ENCODE results near the gene TTC39C. TPM values are rescaled to one million over a fixed set of nuclear protein-coding genes. Genes with fewer than 3 reads are reported as not detected.

TTC39C gene
- total and polyA plus RNA-seq, 2 of the 8 experiments (the other 6 are each of a cell fraction or from before 2014, with no cell fraction given): 8.1 to 79.1 TPM

DNA sequence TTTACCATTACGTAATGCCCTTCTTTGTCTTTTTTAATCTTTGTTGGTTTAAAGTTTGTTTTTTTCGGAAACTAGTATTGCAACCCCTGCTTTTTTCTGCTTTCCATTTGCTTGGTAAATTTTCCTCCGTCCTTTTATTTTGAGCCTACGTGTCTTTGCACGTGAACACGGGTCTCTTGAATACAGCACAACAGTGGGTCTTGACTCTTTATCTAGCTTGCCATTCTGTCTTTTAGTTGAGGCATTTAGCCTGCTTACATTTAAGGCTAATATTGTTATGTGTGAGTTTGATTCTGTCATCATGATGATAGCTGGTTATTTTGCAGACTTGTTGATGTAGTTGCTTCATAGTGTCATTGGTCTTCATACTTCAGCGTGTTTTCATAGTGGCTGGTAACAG is 37.5 kb upstream of the TTC39C start:
- no peak overlapping the region for H2AFZ ChIP-seq (ENCODE audit: low read length)
- H2BK120ac ChIP-seq (replicated peaks; ENCODE audit: low read depth, low read length): no peak overlapping the region
- no peak overlapping the region for H3K23ac ChIP-seq (ENCODE audit: insufficient read length)
- no peaks in the 10 kb centered on the region for H3K36me3 ChIP-seq (ENCODE audit: control insufficient read depth in 2 of 4, insufficient read depth in 4 of 4, low read length in 3 of 4)
- no peak overlapping the region for H3K18ac ChIP-seq (ENCODE audit: extremely low read depth, low read length)
- no peak overlapping the region for H3K56ac ChIP-seq (replicated peaks; ENCODE audit: insufficient read length, low read depth, low read length)
- H3K27ac ChIP-seq (ENCODE audit: low read depth, low read length): no peak overlapping the region
- no peak overlapping the region for H3K14ac ChIP-seq (ENCODE audit: insufficient read length)
- H4K5ac ChIP-seq (ENCODE audit: insufficient read length, low read depth, low read length): no peak overlapping the region
- WGBS, 2 experiments (ENCODE audit: extremely low coverage in 1 of 2, insufficient coverage in 1 of 2, insufficient read length in 1 of 2, insufficient replicate concordance in 2 of 2, low coverage in 1 of 2, low lambda C conversion rate in 2 of 2, missing lambda C conversion rate in 1 of 2): 95% methylated on average over 7 of the region's 7 CpGs; no CpG with 5 or more reads in 1 of the 2 experiments
- no peak overlapping the region for H3K4me3 ChIP-seq (ENCODE audit: extremely low read depth in 1 of 4, insufficient read depth in 2 of 4, low read depth in 3 of 4, low read length in 4 of 4)
- no peaks in the 10 kb centered on the region; a peak in 1 of 7 replicates for H3K27me3 ChIP-seq (replicated peaks in 1 of 4; ENCODE audit: control insufficient read depth in 3 of 4, extremely low read depth in 1 of 4, insufficient read depth in 3 of 4, low read length in 3 of 4)
- H4K20me1 ChIP-seq (replicated peaks in 1 of 2; ENCODE audit: control insufficient read depth in 1 of 2, insufficient read depth in 2 of 2, low read length in 2 of 2): no peaks in the 10 kb centered on the region
- H3K4me1 ChIP-seq (replicated peaks in 1 of 4; ENCODE audit: control insufficient read depth in 3 of 4, insufficient read depth in 4 of 4, low read length in 3 of 4): peaks cover 0 to under 1% (median 0%) of the 10 kb centered on the region in 4 experiments; a peak in 2 of 7 replicates
- ChIA-PET POLR2A (ENCODE audit: partially characterized antibody) (no interaction called here), CTCF (ENCODE audit: partially characterized antibody) (interaction anchor here (1.1 to 1.7 kb wide), 2 partner anchors 34 to 46 kb away, joined by 3 to 6 read pairs; no protein-coding TSS in a partner anchor)
- DNase-seq (ENCODE audit: low read depth in 1 of 2, low spot score in 2 of 2) (no peak), FAIRE-seq (no peak)
- H3K4me2 ChIP-seq (ENCODE audit: insufficient read depth in 1 of 2, low read depth in 2 of 2, low read length in 2 of 2): no peak overlapping the region
- H3K4ac ChIP-seq (replicated peaks; ENCODE audit: insufficient read length, low read depth, low read length): no peak overlapping the region
- no peak overlapping the region for H2BK20ac ChIP-seq (ENCODE audit: low read length)
- no peaks in the 10 kb centered on the region for H3K9me3 ChIP-seq (ENCODE audit: insufficient read depth in 2 of 2, low read depth in 1 of 2, low read length in 1 of 2)
- no peak overlapping the region for H2BK15ac ChIP-seq (ENCODE audit: low read length)
- H3K23me2 ChIP-seq (ENCODE audit: low read depth, low read length): no peaks in the 10 kb centered on the region
- H3K79me2 ChIP-seq (ENCODE audit: control insufficient read depth in 1 of 2, insufficient read depth in 2 of 2, low read length in 2 of 2): no peaks in the 10 kb centered on the region
- H2AK5ac ChIP-seq (ENCODE audit: low read depth, low read length): no peak overlapping the region
- H3K79me1 ChIP-seq (ENCODE audit: low read depth, low read length): no peaks in the 10 kb centered on the region
- TF ChIP-seq MAX (IDR thresholded peaks at IDR 0.05) (no peak), RNF2 (IDR thresholded peaks at IDR 0.05; ENCODE audit: borderline replicate concordance, low read depth, low read length, missing control alignments, poor library complexity, severe bottlenecking) (no peak), CTCF (IDR thresholded peaks at IDR 0.05; ENCODE audit: control extremely low read depth in 1 of 3, insufficient read depth in 1 of 3, low read depth in 1 of 3, low read length in 3 of 3) (no peak), NANOG (IDR thresholded peaks at IDR 0.05; ENCODE audit: insufficient read depth, low read depth, low read length, poor library complexity, severe bottlenecking) (no peak)
- no peak overlapping the region for H2BK12ac ChIP-seq (ENCODE audit: low read depth, low read length)
- H3K9ac ChIP-seq (replicated peaks in 1 of 4; ENCODE audit: extremely low read depth in 1 of 4, low read depth in 3 of 4, low read length in 3 of 4): no peak overlapping the region
- H4K91ac ChIP-seq (replicated peaks; ENCODE audit: insufficient read length, low read length): no peak overlapping the region
- H2BK5ac ChIP-seq (ENCODE audit: low read depth, low read length): no peak overlapping the region
- no peak overlapping the region for H4K8ac ChIP-seq (ENCODE audit: extremely low read depth, insufficient read depth, low read length)

Data from H1 (cell line).